K562 (cell line): ENCODE data around the gene PLAGL1. TPM values are rescaled to one million over a fixed set of nuclear protein-coding genes. Genes with fewer than 3 reads are reported as not detected.

Source experiments
- ATAC-seq: fragments of 200-7000 bp; cut with Tn5 transposase; 3 replicates; pipeline ENCODE4 v1.9.1; 2020; ENCODE audit warnings: moderate library complexity
- BruUV-seq: library from RNA; stranded (reverse); fragments of 400-500 nt; replicated peaks from 2 replicates; lab custom pipeline; 2021; lab: Mats Ljungman, UMichigan
- CTCF ChIA-PET: fragments of 300-600 bp; formaldehyde crosslinking; extraction: SDS; loops from one replicate; lab custom pipeline; 2021; ENCODE audit warnings: low intra/inter-chr PET ratio; lab: Yijun Ruan, JAX
- POLR2A ChIA-PET: fragments of 300-600, 350-650 bp; sonication (Branson Sonifier 250); formaldehyde crosslinking; extraction: SDS; loops from one replicate; lab custom pipeline; 2021; ENCODE audit warnings: antibody characterized with exemption, inconsistent platforms; lab: Yijun Ruan, JAX
- DNase-seq, 4 experiments: peaks; one replicate each; pipeline versions ENCODE4 v3.0.0 to v3.0.0-alpha.2; 2011 to 2018; ENCODE audit warnings: low spot score in 3 of 4, mixed read lengths in 3 of 4; ENCODE audit errors: extremely low read depth in 1 of 4
- FAIRE-seq: peaks from 2 replicates; lab custom pipeline; 2011; peaks lifted over from hg19 to GRCh38; lab: Jason Lieb, UNC
- H2AFZ ChIP-seq: 2 replicates; pipeline ENCODE4 v1.6.0; 2011; ENCODE audit warnings: low read depth, low read length, control low read depth, inconsistent platforms
- H3K27ac ChIP-seq: fragments of 200-600 bp; 3 replicates; pipeline ENCODE4 v1.8.0; 2011; ENCODE audit warnings: low read depth, mild to moderate bottlenecking, control low read depth, inconsistent platforms, low read length, moderate library complexity, mixed read lengths; ENCODE audit errors: extremely low read depth
- H3K27me3 ChIP-seq, 2 experiments: fragments of 300-600 bp in 1 of 2; 2 replicates in 1 of 2; 3 replicates in 1 of 2; pipeline versions ENCODE4 v1.6.0 to v1.8.0; 2011; ENCODE audit warnings: inconsistent platforms in 2 of 2, low read length in 2 of 2, mild to moderate bottlenecking in 1 of 2, mixed read lengths in 1 of 2, moderate library complexity in 1 of 2; ENCODE audit not compliant: control insufficient read depth in 2 of 2, insufficient read depth in 2 of 2
- H3K36me3 ChIP-seq: fragments of 300-600 bp; 3 replicates; pipeline ENCODE4 v1.8.0; 2011; ENCODE audit warnings: mild to moderate bottlenecking, low read length, inconsistent platforms; ENCODE audit not compliant: control insufficient read depth, insufficient read depth
- H3K4me1 ChIP-seq, 2 experiments: fragments of 200-600 bp in 1 of 2; replicated peaks in 1 of 2; 2 replicates in 1 of 2; 3 replicates in 1 of 2; pipeline versions ENCODE4 v1.5.1 to v1.8.0; 2011; ENCODE audit warnings: inconsistent platforms in 2 of 2, low read length in 2 of 2, mild to moderate bottlenecking in 1 of 2, mixed read lengths in 1 of 2, moderate library complexity in 1 of 2; ENCODE audit not compliant: control insufficient read depth in 2 of 2, insufficient read depth in 2 of 2
- H3K4me2 ChIP-seq: 2 replicates; pipeline ENCODE4 v1.6.1; 2011; ENCODE audit warnings: low read length, control low read depth, inconsistent platforms, mixed read lengths; ENCODE audit not compliant: insufficient read depth
- H3K4me3 ChIP-seq: fragments of 200-600 bp; sonication (generic), shearing (Covaris generic); 2 replicates; pipeline ENCODE4 v1.5.1; 2016; ENCODE audit warnings: control low read depth, inconsistent platforms
- H3K79me2 ChIP-seq: fragments of 200-600 bp; 3 replicates; pipeline ENCODE4 v1.8.0; 2011; ENCODE audit warnings: low read length, inconsistent platforms; ENCODE audit not compliant: control insufficient read depth, insufficient read depth
- H3K9ac ChIP-seq, 2 experiments: 2 replicates each; pipeline versions ENCODE4 v1.6.0 to v1.6.1; 2011; ENCODE audit warnings: low read depth in 2 of 2, low read length in 2 of 2, control low read depth in 1 of 2, inconsistent platforms in 1 of 2, mild to moderate bottlenecking in 1 of 2, mixed read lengths in 1 of 2; ENCODE audit not compliant: insufficient read depth in 1 of 2
- H3K9me1 ChIP-seq: one replicate; pipeline ENCODE4 v1.6.0; 2011; ENCODE audit warnings: inconsistent platforms, mild to moderate bottlenecking, low read length, moderate library complexity; ENCODE audit not compliant: control insufficient read depth, insufficient read depth
- H3K9me3 ChIP-seq: replicated peaks from 2 replicates; pipeline ENCODE4 v1.5.1; 2011; ENCODE audit warnings: low read depth, low read length, inconsistent platforms; ENCODE audit not compliant: control insufficient read depth, insufficient read depth
- H4K20me1 ChIP-seq: replicated peaks from 2 replicates; pipeline ENCODE4 v1.6.1; 2011; ENCODE audit warnings: low read length, inconsistent platforms, mixed read lengths; ENCODE audit not compliant: control insufficient read depth, insufficient read depth
- DMBX1 ChIP-seq: fragments of 250-450 bp; sonication (Bioruptor Pico); IDR thresholded peaks from 2 replicates; pipeline ENCODE4 v1.8.0; 2022; ENCODE audit warnings: inconsistent platforms, mild to moderate bottlenecking, moderate library complexity, borderline replicate concordance
- POLR2AphosphoS5 ChIP-seq: IDR thresholded peaks from 2 replicates; pipeline ENCODE4 v1.6.1; 2011; ENCODE audit warnings: mild to moderate bottlenecking, low read depth, low read length, moderate library complexity; ENCODE audit not compliant: control insufficient read depth, insufficient read depth
- SMARCB1 ChIP-seq: IDR thresholded peaks from 2 replicates; pipeline ENCODE4 v1.6.1; 2011; ENCODE audit warnings: improper control_type of control experiment, low read depth; ENCODE audit not compliant: insufficient read length
- SRSF3 ChIP-seq: fragments of 200-400 bp; formaldehyde crosslinking; IDR thresholded peaks from 2 replicates; pipeline ENCODE4 v1.6.1; 2016; ENCODE audit warnings: mild to moderate bottlenecking, low read length, moderate library complexity; ENCODE audit not compliant: insufficient read depth
- ZNF766 ChIP-seq: fragments of 200-800 bp; sonication (Bioruptor generic); conservative IDR thresholded peaks from 2 replicates; pipeline ENCODE4 v1.6.1; 2016; ENCODE audit warnings: missing genetic modification characterization, missing compliant biosample characterization
- WGBS: fragments of 100-300 bp; shearing (Covaris generic); methylation state at CpG from one replicate; pipeline ENCODE4 v1.1.6; 2016; ENCODE audit warnings: low coverage, mixed read lengths; ENCODE audit not compliant: insufficient coverage; ENCODE audit errors: missing lambda C conversion rate; 5-methylcytosine and 5-hydroxymethylcytosine counted together
- in situ Hi-C: fragments of 300-500 bp; cut with MboI; formaldehyde crosslinking; loops from 4 replicates; pipeline ENCODE4 v1.15.0; 2018; ENCODE audit warnings: inconsistent platforms, mixed read lengths
- intact Hi-C: fragments of 100-400 bp; cut with micrococcal nuclease; formaldehyde crosslinking; loops from 2 replicates; pipeline ENCODE4 v1.14.2; 2022
- polyA plus RNA-seq, 8 experiments: library from polyadenylated mRNA; depleted of rRNA in 4 of 8; stranded (reverse) in 5 of 8; unstranded in 3 of 8; fragments of >200 nt; fragmentation: Nextera tagmentation in 2 of 8; fragmentation: Illumina TruSeq in 1 of 8; extraction: Ambion mirVana in 2 of 8; extraction: Trizol in 1 of 8; gene quantifications; 2 replicates each; pipeline versions ENCODE4 v1.2.1 to v1.2.3, GENCODE V29; 2011 to 2014; ENCODE audit warnings: inconsistent platforms in 1 of 8, missing spikeins in 1 of 8
- total RNA-seq, 7 experiments: library from RNA; depleted of rRNA in 6 of 7; stranded (reverse); fragments of >200 nt in 6 of 7; fragmentation: Illumina TruSeq in 2 of 7; extraction: Trizol in 2 of 7; gene quantifications; 2 replicates each; pipeline versions ENCODE4 v1.2.1 to v1.2.3, GENCODE V29; 2011 to 2021; ENCODE audit warnings: low replicate concordance in 1 of 7

PLAGL1 gene
- total and polyA plus RNA-seq, 9 of the 15 experiments (the other 6 are each of a cell fraction or from before 2014, with no cell fraction given) = 4.9 to 29.6 (median 13.2) TPM

DNA sequence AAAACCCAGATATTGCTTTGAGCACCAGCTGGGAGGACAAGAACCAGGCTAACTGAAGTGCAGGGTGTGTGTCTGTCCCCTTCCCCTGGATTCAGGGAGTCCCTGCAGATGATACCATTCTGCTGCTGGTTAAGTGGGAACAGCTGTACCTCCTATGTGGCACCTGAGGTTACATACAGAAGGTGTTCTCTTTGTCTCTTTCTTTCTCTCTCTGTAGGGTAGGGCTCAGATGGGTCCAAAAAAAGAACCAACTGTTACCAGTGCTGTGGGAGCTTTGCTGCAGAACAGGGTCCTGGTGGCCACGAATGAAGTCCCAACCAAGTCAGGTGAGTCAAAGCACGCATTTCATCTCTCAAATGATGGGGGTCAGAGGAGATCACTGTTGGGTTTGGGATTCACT is 105.2 kb downstream of the PLAGL1 start:
- peaks cover 0 to 7% of the 10 kb centered on the region in 2 experiments; a peak in 1 of 5 replicates for H3K27me3 ChIP-seq
- no peak overlapping the region for H3K27ac ChIP-seq
- CTCF ChIA-PET = no interaction called here
- no peaks in the 10 kb centered on the region for H3K36me3 ChIP-seq
- no peak for FAIRE-seq
- BruUV-seq = no TSS peak
- WGBS = 7% methylated on average over 2 of the region's 2 CpGs
- TF ChIP-seq SRSF3 (no peak), DMBX1 (CRISPR knock-in tag) (no peak)
- no peak overlapping the region for H3K4me3 ChIP-seq
- in situ Hi-C loops = no loop called here
- no peaks in the 10 kb centered on the region for H4K20me1 ChIP-seq
- DNase-seq = no peak
- no peaks in the 10 kb centered on the region for H3K9me3 ChIP-seq
- no peak overlapping the region for H3K4me2 ChIP-seq
- POLR2A ChIA-PET = interaction anchor here (1.0 to 1.3 kb wide), 2 partner anchors 10 to 31 kb away, joined by 3 read pairs; no protein-coding TSS in a partner anchor
- peak; percentile 27; the same call in 1 of the 3 replicates for ATAC-seq
- H3K4me1 ChIP-seq = no peaks in the 10 kb centered on the region; a peak in 1 of 5 replicates
- intact Hi-C loops = no loop called here
- H3K9ac ChIP-seq = no peak overlapping the region
- H3K79me2 ChIP-seq = no peaks in the 10 kb centered on the region
- no peak overlapping the region for H2AFZ ChIP-seq
- H3K9me1 ChIP-seq = no peaks in the 10 kb centered on the region

DNA sequence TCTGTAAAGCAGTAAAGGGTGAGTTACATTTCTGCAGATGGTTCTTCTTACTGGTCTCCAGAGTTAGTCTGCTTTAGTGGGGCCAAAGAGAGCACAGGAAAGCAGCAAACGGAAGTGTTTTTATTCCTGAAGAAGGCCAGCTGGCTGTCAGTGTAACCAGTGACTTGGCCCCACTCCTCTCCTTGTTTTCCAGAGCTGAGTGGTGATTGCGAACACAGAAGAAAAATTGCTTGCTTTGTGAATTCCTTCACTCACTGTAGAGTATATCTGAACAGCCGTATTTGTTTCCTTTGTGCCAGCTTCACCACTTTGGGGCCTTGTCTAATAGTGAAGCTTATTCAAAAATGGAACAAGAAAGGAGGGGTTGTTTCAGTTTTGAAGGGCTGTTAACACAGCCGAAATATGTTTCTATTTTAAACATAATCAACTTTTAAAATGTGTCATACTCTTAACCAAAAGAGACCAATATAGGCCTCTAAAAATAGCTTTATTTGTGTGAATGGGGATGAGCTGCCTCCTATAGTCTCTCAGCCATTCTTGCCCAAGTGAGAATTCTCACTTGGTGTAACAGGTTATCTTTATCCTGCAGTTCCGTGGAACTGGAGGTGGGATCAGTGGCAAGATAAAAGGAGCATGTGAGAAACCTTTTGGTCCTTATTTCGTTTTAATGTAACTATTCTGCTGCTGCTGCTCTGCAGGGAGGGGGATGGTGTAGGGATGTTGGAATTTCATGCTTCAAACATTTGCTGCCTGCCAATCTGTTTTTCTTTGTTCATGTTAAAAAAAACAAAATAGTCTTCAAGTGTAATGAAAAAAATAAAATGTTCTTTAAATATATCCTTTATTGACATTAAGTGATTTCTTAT is 105.9 kb downstream of the PLAGL1 start:
- TF ChIP-seq ZNF766 (0 out of 2 replicates have a peak, but pooled peaks have one; percentile 34), POLR2AphosphoS5 (no peak), SMARCB1 (no peak)
- ATAC-seq (peak; percentile 32), FAIRE-seq (peak; percentile 26), DNase-seq (peak in 1 of 4 experiments; percentile 28)
- H3K9me1 ChIP-seq = no peaks in the 10 kb centered on the region
- H3K36me3 ChIP-seq = no peaks in the 10 kb centered on the region
- WGBS = 16% methylated on average over 6 of the region's 6 CpGs
- no peak overlapping the region for H3K27ac ChIP-seq
- in situ Hi-C loops (no loop called here), intact Hi-C loops (no loop called here)
- no peaks in the 10 kb centered on the region for H3K79me2 ChIP-seq
- no peaks in the 10 kb centered on the region for H4K20me1 ChIP-seq
- H3K9ac ChIP-seq = no peak overlapping the region
- no peaks in the 10 kb centered on the region for H3K9me3 ChIP-seq
- ChIA-PET CTCF (no interaction called here), POLR2A (interaction anchor here (1.0 to 1.3 kb wide), 2 partner anchors 11 to 30 kb away, joined by 3 read pairs; no protein-coding TSS in a partner anchor)
- peaks cover 0 to 7% of the 10 kb centered on the region in 2 experiments; a peak in 1 of 5 replicates for H3K27me3 ChIP-seq
- no TSS peak for BruUV-seq
- H2AFZ ChIP-seq = peak overlapping the region; percentile 48; the same call in 1 of the 2 replicates
- H3K4me1 ChIP-seq = no peaks in the 10 kb centered on the region; a peak in 1 of 5 replicates
- H3K4me2 ChIP-seq = no peak overlapping the region
- no peak overlapping the region for H3K4me3 ChIP-seq
